ENCODE data around the gene NRXN3.

DNA sequence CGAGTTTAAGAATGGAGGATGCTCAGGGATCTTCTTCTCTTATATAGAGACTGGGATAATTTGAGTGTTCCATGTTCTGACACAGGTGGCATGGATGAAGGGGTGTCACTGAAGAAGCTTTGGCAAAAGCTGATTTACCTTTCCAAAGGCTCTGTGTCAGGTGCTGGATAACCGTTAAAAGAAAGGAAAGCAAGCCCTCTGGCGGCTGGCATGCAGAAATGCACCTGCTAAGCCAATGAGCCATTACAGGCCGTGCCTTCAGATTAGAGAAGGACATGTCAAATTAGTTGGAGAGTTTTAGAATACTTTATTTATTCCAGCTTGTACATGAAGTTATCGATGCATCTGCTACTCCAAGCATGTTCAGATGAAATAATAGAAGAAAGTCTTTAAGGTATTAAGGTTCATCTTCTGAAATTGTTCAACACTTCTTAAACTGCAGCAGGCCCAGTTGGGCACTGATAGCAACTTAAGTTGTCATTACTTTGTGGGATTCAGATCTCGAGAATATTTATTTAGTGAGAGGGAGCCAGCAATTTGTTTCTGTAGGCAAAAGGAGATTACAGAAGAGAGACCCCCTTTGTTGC lies 678.2 kb downstream of the NRXN3 start:
- TF ChIP-seq, protein P1, sequence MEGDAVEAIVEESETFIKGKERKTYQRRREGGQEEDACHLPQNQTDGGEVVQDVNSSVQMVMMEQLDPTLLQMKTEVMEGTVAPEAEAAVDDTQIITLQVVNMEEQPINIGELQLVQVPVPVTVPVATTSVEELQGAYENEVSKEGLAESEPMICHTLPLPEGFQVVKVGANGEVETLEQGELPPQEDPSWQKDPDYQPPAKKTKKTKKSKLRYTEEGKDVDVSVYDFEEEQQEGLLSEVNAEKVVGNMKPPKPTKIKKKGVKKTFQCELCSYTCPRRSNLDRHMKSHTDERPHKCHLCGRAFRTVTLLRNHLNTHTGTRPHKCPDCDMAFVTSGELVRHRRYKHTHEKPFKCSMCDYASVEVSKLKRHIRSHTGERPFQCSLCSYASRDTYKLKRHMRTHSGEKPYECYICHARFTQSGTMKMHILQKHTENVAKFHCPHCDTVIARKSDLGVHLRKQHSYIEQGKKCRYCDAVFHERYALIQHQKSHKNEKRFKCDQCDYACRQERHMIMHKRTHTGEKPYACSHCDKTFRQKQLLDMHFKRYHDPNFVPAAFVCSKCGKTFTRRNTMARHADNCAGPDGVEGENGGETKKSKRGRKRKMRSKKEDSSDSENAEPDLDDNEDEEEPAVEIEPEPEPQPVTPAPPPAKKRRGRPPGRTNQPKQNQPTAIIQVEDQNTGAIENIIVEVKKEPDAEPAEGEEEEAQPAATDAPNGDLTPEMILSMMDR (conservative IDR thresholded peaks at IDR 0.05 in 1 of 2, IDR thresholded peaks at IDR 0.05 in 1 of 2; ENCODE audit: low read depth in 1 of 2, low read length in 2 of 2), result peak; percentile 73 to 81
- TF ChIP-seq EZH2 (IDR thresholded peaks at IDR 0.05; ENCODE audit: low read length, missing control alignments), result no peak

Measured in fibroblast of lung (primary cell).